ENCODE data around the gene HSF5. TPM values are rescaled to one million over a fixed set of nuclear protein-coding genes. Genes with fewer than 3 reads are reported as not detected.

HSF5 gene
- total RNA-seq, 6 donors from 2014 or later: 0.07 to 0.39 (median 0.30) TPM; not detected in 1

DNA sequence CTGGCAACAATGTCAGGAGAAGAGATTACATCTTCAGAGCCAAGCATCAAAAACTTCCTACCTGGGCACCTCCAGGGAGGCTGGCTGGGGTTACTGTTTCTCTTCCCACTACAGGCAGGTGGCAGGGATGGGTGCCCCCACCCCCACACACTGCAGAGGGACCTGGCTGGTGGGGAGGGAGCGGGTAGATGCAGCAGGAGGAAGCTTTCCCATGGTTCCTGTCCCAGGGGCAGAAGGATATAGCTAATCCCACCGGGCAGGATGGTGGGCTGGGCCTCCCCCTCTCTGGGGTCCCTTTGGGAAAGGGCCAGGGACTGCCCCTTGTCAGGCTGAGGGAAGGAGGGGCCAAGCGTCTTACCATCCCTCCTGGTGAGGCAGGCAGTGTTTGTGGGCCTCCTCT, 42.9 kb upstream of the HSF5 start:
- H3K4me1 ChIP-seq: peaks cover 25 to 47% (median 37%) of the 10 kb centered on the region in 4 donors
- H3K27ac ChIP-seq: peak overlapping the region; percentile 48 to 82 (median 76)
- WGBS, 2 donors: 67 to 80% methylated on average over 1 to 3 of the region's 3 CpGs
- H3K36me3 ChIP-seq: no peaks in the 10 kb centered on the region
- TF ChIP-seq EP300 (IDR thresholded peaks at IDR 0.05) (no peak), POLR2AphosphoS5 (IDR thresholded peaks at IDR 0.05) (no peak), POLR2A (IDR thresholded peaks at IDR 0.05) (no peak)
- TF ChIP-seq, protein P1, sequence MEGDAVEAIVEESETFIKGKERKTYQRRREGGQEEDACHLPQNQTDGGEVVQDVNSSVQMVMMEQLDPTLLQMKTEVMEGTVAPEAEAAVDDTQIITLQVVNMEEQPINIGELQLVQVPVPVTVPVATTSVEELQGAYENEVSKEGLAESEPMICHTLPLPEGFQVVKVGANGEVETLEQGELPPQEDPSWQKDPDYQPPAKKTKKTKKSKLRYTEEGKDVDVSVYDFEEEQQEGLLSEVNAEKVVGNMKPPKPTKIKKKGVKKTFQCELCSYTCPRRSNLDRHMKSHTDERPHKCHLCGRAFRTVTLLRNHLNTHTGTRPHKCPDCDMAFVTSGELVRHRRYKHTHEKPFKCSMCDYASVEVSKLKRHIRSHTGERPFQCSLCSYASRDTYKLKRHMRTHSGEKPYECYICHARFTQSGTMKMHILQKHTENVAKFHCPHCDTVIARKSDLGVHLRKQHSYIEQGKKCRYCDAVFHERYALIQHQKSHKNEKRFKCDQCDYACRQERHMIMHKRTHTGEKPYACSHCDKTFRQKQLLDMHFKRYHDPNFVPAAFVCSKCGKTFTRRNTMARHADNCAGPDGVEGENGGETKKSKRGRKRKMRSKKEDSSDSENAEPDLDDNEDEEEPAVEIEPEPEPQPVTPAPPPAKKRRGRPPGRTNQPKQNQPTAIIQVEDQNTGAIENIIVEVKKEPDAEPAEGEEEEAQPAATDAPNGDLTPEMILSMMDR (IDR thresholded peaks at IDR 0.05): no peak
- ATAC-seq (ENCODE audit: low FRiP score in 2 of 2) (no peak), DNase-seq (no peak)
- H3K4me3 ChIP-seq: peak overlapping the region; percentile 57 to 69 (median 66)
- no peaks in the 10 kb centered on the region for H3K9me3 ChIP-seq
- no peaks in the 10 kb centered on the region for H3K27me3 ChIP-seq

DNA sequence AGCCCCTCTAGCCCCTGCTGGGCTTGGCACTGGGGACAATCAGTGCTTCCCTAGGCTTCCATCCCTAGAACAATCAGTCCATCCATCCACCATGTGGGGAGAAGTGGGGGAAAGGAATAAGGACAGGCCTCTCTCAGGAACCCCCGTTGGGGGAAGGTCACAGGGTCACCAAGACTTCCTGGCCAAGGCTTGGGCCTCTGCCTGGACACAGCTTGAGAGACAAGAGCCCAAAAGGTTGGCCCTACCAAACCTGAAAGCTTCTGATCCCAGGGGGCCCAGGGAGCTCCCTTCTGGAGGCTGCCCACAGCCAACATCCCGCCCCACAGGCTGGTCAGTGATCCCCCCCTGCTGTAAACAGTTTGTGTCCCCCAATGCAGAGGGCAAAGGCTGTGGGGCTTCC, 42.4 kb upstream of the HSF5 start:
- Histone ChIP-seq H3K9me3 (no peaks in the 10 kb centered on the region), H3K4me1 (peaks cover 26 to 52% (median 40%) of the 10 kb centered on the region in 4 donors), H3K27ac (peak overlapping the region; percentile 48 to 82 (median 76)), H3K4me3 (peak overlapping the region in 2 of 4 donors; percentile 65 to 69), H3K27me3 (no peaks in the 10 kb centered on the region), H3K36me3 (no peaks in the 10 kb centered on the region)
- TF ChIP-seq EP300 (IDR thresholded peaks at IDR 0.05): no peak
- TF ChIP-seq POLR2A (IDR thresholded peaks at IDR 0.05): no peak
- TF ChIP-seq, protein P1 (IDR thresholded peaks at IDR 0.05): no peak
- no peak for TF ChIP-seq POLR2AphosphoS5 (IDR thresholded peaks at IDR 0.05)
- no peak for DNase-seq
- WGBS, 2 donors: 25 to 100% methylated on average over 1 of the region's 2 CpGs
- no peak for ATAC-seq (ENCODE audit: low FRiP score in 2 of 2)

DNA sequence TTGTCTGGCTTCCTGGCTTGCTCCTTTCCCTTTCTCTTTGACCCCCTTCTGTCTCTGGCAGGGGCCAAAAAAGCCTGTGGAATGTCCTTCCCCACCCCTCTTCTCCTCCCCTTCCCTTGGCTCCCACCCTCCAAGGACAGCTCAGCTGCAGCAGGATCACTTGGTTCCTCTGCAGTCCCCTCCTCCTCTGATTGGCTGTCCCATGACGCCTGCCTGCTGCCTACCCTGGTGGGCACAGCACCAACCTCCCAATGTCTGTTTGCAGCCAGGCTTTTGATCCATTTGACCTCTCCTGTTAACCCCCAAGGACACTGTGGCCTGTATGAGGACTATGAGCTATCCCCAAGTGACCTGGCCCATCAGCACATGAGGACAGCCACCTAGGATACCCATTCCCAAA, 41.1 kb upstream of the HSF5 start:
- Histone ChIP-seq H3K36me3 (no peaks in the 10 kb centered on the region), H3K4me3 (peak overlapping the region in 2 of 4 donors; percentile 23 to 35), H3K27me3 (no peaks in the 10 kb centered on the region), H3K27ac (peak overlapping the region; percentile 56 to 80 (median 74)), H3K4me1 (peaks cover 35 to 62% (median 48%) of the 10 kb centered on the region in 4 donors), H3K9me3 (no peaks in the 10 kb centered on the region)
- 53 to 64% methylated on average over 1 of the region's 1 CpG for WGBS, 2 donors
- TF ChIP-seq POLR2A (IDR thresholded peaks at IDR 0.05) (no peak), POLR2AphosphoS5 (IDR thresholded peaks at IDR 0.05) (no peak), EP300 (IDR thresholded peaks at IDR 0.05) (no peak)
- TF ChIP-seq, protein P1 (IDR thresholded peaks at IDR 0.05): no peak
- no peak for DNase-seq
- ATAC-seq (ENCODE audit: low FRiP score in 2 of 2): no peak

DNA sequence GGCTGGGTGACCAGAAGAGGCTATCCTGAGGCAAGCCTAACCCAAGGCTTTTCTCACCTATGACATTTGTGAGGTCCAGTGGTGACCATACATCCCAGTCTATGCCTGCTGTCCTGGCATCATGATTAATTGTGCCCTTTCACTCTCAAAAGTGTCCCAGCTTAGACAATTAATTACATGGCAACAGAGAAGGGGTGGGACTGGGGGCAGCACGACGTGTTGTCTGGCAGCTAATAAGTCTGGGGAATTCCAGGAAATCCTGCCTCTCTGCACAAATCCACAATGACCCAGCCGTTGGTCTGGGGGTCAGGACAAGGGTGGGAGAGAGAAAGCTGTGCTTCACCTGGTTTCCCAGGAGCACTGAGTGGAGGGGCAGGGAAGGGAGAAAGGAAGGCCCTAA, 40.2 kb upstream of the HSF5 start:
- 24 to 29% methylated on average over 3 of the region's 3 CpGs for WGBS, 2 donors
- H3K36me3 ChIP-seq: no peaks in the 10 kb centered on the region
- H3K4me3 ChIP-seq: peak overlapping the region in 3 of 4 donors; percentile 23 to 35 (median 33)
- H3K27me3 ChIP-seq: no peaks in the 10 kb centered on the region
- H3K4me1 ChIP-seq: peaks cover 35 to 62% (median 48%) of the 10 kb centered on the region in 4 donors
- peak overlapping the region; percentile 56 to 80 (median 74) for H3K27ac ChIP-seq
- no peak for DNase-seq
- H3K9me3 ChIP-seq: no peaks in the 10 kb centered on the region
- no peak for ATAC-seq (ENCODE audit: low FRiP score in 2 of 2)
- TF ChIP-seq POLR2AphosphoS5 (IDR thresholded peaks at IDR 0.05): no peak
- no peak for TF ChIP-seq EP300 (IDR thresholded peaks at IDR 0.05)
- no peak for TF ChIP-seq POLR2A (IDR thresholded peaks at IDR 0.05)
- TF ChIP-seq, protein P1 (IDR thresholded peaks at IDR 0.05): no peak

DNA sequence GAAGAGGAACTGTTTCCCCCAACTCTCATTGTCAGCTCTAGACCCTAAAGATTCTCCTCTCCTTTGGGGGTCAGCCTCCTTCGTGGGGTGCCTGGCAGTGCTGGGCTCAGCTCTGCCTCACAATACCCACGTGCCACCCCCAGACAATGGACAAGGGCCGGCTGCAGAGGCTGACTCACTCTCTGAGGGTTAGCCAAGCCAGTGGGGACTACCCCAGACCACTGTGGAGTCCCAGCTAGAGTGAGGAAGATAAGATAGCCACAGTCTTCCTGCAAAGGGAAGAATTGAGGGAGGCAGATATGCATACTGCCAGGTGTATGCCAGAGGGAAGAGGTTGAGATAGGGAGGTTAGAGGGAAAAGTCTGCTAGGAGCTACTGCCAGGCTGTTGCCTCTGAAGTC, 39.7 kb upstream of the HSF5 start:
- WGBS, 2 donors: 54 to 72% methylated on average over 3 of the region's 3 CpGs
- Histone ChIP-seq H3K27me3 (no peaks in the 10 kb centered on the region), H3K4me3 (peak overlapping the region in 3 of 4 donors; percentile 23 to 35 (median 33)), H3K27ac (peak overlapping the region; percentile 30 to 80 (median 72)), H3K9me3 (no peaks in the 10 kb centered on the region), H3K4me1 (peaks cover 35 to 62% (median 48%) of the 10 kb centered on the region in 4 donors), H3K36me3 (no peaks in the 10 kb centered on the region)
- ATAC-seq (ENCODE audit: low FRiP score in 2 of 2): no peak
- TF ChIP-seq POLR2AphosphoS5 (IDR thresholded peaks at IDR 0.05) (no peak), EP300 (IDR thresholded peaks at IDR 0.05) (no peak), POLR2A (IDR thresholded peaks at IDR 0.05) (no peak)
- TF ChIP-seq, protein P1 (IDR thresholded peaks at IDR 0.05): no peak
- DNase-seq: no peak

All from upper lobe of left lung (tissue), 6 donors.